AG20443 (cell line): ENCODE measurements around the gene P2RX7.
"Not testable (repeated sequence)": the region's sequence is repeated elsewhere in the genome, so short reads cannot be mapped to it uniquely, and the experiment has no call there.

Experiments
- DNase-seq: peaks from one replicate; pipeline ENCODE4 v3.0.0; 2012; ENCODE audit warnings: low spot score, mixed read lengths

The P2RX7 gene

DNA sequence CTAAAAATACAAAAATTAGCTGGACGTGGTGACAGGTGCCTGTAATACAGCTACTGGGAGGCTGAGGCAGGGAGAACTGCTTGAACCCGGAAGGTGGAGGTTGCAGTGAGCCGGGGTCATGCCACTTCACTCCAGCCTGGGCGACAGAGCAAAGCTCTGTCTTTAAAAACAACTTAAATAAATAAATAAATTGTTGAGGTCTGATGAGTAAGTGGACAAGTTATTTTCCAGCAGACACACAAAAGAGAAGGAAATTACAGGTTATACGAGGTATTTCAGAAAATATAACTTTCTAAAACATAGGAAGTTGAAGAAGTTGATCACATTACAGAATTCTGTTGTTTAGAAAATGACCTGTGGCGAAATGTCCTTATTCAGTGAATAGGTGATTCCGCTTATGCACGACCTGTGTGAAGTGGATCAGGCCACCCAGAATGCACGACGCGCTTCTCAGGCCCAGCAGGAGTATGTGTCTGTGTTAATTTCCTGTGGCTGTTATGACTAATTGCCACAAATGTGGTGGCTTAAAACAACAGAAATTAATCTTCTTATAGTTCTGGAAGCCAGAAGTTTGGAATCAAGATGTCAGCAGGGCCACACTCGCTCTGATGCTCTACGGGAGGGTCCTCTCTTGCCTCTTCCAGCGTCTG lies 38.1 kb downstream of the P2RX7 start:
- DNase-seq = no peak

DNA sequence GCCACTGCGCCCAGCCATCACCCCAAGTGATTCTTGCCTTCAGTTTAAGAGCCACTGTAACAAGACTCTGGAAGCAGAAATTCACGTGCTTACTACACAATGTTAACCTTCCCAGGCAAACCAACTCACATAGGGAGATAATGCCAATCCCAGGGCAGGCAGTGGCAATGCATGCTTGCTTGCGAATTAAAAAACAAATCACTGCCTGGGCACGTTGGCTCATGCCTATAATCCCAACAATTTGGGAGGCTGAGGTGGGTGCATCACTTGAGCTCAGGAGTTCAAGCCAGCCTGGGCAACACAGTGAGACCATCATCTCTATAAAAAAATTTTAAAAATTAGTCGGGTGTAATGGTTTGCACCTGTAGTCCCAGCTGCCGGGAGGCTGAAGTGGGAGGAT lies 39.5 kb downstream of the P2RX7 start:
- no peak for DNase-seq

DNA sequence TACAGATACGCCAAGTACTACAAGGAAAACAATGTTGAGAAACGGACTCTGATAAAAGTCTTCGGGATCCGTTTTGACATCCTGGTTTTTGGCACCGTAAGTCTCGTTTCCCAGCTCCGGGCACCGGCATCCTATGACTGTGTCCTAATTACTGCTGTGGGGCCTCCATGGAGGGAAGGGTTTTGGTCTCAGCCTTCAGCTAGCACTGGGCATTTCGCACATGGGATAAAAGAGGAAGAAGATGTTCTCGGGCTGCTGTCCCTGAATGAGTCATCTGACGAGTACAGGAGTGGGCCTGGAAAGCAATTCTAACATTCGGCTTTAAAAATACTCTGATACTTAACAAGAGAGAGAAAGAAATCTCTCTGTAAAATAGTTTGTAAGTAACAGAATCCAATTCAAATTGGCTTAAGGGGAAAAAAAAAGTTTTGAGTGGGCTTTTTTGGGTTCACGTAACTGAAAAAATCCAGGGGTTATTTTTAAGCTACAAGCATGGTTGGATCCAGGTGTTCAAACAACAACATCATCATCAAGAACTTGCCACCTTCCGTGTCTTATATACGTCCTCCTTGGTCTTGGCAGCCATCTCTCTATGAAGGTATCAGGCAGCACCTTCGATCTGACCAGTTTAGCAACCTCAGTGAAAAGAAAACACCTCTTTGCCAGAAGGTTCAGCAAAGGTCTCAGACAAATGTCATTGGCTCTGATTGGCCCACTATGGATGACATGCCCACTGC lies 42.9 kb downstream of the P2RX7 start:
- no peak for DNase-seq

GRCh38 chr12:121176826-121177529 lies 44.3 kb downstream of the P2RX7 start:
- no peak for DNase-seq

DNA sequence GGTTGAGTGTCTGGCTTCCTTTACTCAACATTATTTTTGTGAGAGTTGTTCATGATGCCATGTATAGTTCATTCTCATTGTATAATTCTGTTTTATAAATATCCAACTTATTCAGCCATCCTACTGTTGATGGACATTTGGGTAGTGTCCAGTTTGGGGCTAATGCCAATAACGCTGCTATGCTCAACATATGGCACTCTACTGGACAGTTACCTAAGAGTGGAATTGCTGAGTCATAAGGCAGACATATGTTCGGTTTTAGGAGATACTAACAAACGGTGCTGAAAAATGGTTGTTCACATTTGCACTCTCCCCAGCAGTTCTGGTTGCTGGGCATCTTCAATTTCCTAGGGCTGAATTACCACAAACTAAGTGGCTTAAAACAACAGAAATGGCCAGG lies 48.5 kb downstream of the P2RX7 start:
- DNase-seq = no peak

DNA sequence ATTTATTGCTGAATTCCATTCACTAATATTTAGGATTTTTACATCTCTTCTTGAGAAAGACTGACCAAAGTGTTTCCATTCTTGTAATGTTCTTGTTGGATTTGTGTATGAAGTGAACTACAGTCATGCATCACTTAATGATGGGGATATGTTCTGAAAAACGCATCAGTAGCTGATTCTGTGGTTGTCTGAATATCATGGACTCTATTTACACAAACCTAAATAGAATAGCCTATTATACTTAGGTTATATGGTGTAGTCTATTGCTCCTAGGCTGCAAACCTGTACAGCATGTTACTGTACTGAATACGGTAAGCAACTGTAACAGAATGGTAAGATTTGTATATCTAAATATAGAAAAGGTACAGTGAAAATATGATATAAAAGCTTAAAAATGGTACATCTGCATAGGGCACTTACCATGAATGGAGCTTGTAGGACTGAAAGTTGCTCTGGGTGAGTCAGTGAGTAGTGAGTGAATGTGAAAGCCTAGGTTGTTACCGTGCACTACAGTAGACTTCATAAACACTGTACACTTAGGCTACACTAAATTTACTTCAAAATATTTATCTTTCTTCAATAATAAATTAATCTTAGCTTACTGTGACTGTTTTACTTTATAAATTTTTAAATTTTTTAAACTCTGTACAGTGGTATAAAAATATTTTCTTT lies 49.7 kb downstream of the P2RX7 start:
- no peak for DNase-seq

- no peak for DNase-seq
Observed at GRCh38 chr12:121184425-121184824, 51.7 kb downstream of the P2RX7 start.

DNA sequence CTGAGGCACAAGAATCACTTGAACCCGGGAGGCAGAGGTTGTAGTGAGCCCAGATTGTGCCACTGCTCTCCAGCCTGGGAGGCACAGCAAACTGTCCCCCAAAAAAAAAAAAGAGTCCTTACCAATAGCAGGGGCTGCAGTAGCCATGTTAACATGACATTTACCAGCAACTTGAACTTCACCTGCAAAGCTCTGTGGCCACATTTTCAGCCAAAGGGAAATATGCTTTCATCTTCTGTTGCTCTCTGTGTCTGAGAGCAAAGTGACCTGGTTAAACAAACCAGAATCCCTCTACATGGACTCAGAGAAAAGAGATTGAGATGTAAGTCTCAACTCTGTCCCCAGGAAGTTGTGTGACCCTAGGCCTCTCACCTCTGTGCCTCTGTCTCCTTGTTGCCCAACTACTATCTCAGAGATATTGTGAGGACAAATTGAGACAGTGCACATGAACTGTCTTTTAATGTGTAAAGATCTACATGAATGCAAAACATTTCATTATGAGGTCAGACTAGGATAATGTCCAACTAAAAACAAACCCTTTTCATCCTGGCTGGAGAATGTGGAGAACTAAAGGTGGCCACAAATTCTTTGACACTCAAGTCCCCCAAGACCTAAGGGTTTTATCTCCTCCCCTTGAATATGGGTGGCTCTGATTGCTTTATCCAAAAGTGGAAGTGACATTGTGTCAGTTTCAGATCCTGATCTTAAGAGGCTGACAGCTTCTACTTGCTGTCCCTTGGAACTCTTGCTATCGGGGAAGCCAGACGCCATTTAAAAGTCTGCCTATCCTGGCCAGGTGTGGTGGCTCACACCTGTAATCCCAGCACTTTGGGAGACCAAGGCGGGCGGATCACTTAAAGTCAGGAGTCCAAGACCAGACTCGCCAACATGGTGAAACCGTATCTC lies 52.6 kb downstream of the P2RX7 start:
- DNase-seq = no peak

- DNase-seq = no peak
Observed at GRCh38 chr12:121186826-121187225, 54.1 kb downstream of the P2RX7 start.

- no peak for DNase-seq
Observed at GRCh38 chr12:121187501-121187900, 54.8 kb downstream of the P2RX7 start.

DNA sequence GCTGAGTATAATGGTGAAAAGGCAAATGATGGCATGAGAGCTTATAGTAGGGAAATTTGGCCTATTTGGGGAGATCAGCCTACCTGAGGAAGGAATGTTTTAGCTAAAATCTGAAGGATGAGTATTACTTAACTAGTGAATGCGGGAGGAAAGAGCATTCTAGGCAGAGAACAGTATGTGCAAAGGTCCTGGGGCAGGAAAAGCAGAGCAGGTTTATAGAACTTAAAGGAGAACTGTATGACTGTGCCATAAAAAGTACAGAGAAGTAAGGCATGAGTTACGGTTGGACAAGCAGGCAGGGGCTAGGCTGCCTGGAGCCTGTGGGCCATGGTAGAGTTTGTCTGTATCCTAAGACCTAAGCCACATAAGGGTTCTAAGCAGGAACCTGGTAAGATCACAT lies 55.6 kb downstream of the P2RX7 start:
- DNase-seq = no peak

GRCh38 chr12:121189131-121189530 lies 56.5 kb downstream of the P2RX7 start:
- no peak for DNase-seq

DNA sequence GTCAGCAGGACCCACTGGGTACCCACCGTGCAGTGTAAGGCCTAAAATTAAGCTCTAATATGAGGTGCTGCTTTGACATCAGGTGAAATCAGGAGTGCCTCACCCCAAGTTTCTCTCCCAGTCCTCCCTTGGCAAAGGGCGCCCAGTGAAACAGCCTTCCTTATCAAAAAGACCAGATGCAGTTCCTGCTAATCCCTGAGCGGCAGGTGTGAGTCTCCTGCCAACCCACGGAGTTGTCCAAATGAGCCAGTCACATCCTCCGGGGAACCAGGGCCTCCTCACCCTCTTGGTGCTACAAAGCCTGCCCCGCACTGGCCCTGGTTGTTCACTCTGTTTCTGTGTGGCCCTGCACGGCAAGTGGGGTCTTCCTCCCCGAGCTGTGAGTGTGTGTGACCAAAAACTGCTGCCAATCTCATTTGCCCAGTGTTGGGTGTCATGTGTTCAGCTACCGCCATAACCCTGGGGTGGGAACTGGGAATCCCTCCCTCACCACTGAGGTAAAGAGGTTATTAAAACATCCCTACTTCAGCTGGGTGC lies 57.0 kb downstream of the P2RX7 start:
- no peak for DNase-seq

DNA sequence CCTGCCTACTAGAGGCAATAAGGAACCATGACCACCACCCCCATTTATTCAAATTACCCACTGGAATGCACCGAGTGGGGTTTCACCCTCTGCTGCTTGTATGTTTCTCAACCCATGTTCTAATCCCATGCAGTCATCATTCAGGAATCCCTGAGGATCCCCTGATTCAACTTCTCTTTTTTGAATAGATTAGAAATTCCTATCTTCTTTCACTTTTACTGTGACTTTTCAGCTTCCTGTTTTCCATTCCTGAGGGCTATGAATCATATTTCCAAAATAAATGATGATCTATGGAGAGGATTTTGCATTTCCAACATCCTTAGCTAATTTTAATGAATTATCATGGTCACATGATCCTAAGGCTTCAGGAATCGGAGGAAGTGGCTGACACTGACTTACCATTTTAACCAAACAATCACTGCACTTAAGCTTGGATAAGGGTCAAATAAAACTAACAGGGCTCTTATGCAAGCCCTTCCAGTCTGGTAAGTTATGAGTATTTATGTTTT lies 57.9 kb downstream of the P2RX7 start:
- DNase-seq = peak; percentile 91

GRCh38 chr12:121191151-121191550 lies 58.5 kb downstream of the P2RX7 start:
- DNase-seq = no peak

DNA sequence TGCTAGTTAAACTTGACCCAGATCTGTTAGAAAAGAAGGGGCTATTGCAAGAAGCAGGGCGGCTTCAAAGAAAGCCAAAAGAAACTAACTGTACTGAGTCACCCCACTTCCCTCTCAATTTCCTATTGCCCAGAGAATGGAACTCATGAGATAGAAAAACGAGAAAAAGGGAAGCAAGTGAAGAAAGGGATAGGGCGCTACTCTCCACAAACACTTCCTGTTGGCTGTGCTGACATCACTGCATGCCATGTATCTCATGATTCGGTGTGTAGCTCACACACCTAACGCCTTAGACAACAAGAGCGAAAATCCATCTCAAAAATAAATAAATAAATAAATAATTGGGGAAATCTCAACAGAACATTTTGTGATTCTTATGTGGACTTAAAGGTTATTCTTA lies 64.2 kb downstream of the P2RX7 start:
- DNase-seq = no peak

DNA sequence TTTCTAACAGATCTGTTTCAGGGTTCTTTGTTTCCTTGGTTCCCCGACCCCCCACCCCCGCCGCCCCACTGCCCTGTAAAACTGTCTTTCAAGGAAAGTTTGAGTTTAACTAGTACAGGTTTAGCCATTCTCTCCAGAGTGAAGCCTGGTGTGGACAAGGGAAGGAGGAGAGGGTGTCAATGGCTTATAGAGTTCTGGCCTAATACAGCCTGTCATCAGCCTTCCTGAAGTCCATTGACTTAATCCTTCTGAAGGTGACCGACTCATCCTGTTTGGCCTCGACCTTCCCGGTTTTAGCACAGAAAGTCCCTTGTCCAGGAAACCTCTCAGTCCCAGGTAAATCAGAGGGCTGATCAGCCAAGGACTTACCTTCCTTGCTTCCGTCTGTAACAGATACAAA lies 66.3 kb downstream of the P2RX7 start:
- DNase-seq = no peak

DNA sequence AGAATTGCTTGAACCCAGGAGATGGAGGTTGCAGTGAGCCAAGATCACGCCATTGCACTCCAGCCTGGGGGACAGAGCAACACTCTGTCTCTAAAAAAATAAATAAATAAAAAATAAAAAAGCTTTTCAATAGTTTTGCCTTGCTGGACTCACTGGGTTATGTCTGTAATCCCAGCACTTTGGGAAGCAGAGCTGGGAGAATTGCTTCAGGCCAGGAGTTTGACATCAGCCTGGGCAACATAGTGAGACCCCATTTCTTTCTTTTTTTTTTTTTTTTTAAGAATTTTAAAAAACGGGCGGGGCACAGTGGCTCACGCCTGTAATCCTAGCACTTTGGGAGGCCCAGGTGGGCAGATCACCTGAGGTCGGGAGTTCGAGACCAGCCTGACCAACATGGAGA lies 68.5 kb downstream of the P2RX7 start:
- not testable (repeated sequence) for DNase-seq

GRCh38 chr12:121202407-121203355 lies 70.0 kb downstream of the P2RX7 start:
- DNase-seq = no peak

DNA sequence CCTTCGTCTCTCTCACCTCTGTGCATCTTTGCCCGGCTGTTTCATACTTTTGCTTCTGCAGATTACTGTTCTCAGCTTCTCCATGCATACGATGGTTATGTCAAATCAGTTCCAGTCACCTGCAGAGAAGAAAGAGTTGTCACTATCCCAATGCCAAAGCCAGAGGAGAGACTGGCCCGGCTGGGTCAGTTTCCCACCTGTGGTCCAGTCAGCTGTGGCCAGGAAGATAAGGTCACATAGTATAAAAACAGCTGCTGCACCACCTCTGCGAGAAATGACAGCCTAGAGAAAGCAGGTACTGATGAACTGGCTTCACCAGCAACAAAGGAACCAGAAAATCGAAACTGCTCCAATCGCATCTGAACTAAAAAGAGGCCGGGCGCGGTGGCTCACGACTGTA lies 70.8 kb downstream of the P2RX7 start:
- no peak for DNase-seq
